ENCODE data around the gene AUTS2.
"Not testable (repeated sequence)": the region's sequence is repeated elsewhere in the genome, so short reads cannot be mapped to it uniquely, and the experiment has no call there.

The AUTS2 gene

GRCh38 chr7:69761290-69761922 is 163.1 kb downstream of the AUTS2 start:
- no peak for DNase-seq (ENCODE audit: low spot score)

GRCh38 chr7:69762821-69763352 is 164.6 kb downstream of the AUTS2 start:
- DNase-seq (ENCODE audit: low spot score) = no peak

- no peak for DNase-seq (ENCODE audit: low spot score)
Measured at GRCh38 chr7:69763513-69763912, 165.2 kb downstream of the AUTS2 start.

- no peak for DNase-seq (ENCODE audit: low spot score)
Measured at GRCh38 chr7:69764147-69764546, 165.9 kb downstream of the AUTS2 start.

DNA sequence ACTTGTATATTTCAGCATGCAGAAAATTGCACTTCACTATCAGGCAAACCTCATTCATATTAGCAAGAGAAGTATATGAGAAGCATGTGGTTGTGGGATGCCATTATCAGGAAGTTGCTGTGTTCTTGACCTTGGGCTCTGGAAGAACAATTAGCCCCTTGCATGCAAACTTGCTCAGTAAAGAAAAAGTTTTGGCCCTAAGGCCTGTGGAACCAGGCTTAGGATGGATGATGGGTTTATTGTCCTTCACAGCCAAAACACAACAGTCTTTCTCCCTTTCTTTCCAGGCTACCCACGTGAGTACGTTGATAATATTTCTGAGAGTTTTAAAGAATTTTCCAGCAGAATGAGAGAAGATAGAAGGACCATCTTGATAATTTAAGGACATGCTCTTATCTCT is 166.4 kb downstream of the AUTS2 start:
- DNase-seq (ENCODE audit: low spot score) = no peak

- DNase-seq (ENCODE audit: low spot score) = no peak
Measured at GRCh38 chr7:69765879-69766278, 167.6 kb downstream of the AUTS2 start.

GRCh38 chr7:69768986-69769595 is 170.8 kb downstream of the AUTS2 start:
- no peak for DNase-seq (ENCODE audit: low spot score)

DNA sequence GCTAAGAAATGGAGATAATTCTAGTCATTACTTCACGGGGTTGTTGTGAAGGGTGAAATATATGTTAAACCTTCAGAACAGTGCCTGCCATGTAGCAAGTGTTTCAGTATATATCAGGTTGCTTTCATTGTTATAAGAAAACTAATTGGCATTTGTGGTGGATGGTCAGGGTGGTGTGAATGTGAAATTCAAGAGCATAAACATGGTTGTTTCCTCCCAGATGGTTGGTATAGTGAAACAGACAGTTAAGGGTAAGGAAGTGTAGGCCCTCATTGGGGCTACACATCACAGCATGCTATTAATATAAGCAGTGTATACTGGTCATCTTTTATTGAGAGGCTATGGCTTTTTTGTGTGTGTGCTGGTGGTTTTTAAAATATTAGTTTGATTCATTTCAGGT is 171.6 kb downstream of the AUTS2 start:
- no peak for DNase-seq (ENCODE audit: low spot score)

- no peak for DNase-seq (ENCODE audit: low spot score)
Measured at GRCh38 chr7:69770613-69771012, 172.3 kb downstream of the AUTS2 start.

GRCh38 chr7:69772718-69773436 is 174.6 kb downstream of the AUTS2 start:
- no peak for DNase-seq (ENCODE audit: low spot score)

- DNase-seq (ENCODE audit: low spot score) = no peak
Measured at GRCh38 chr7:69773535-69774225, 175.4 kb downstream of the AUTS2 start.

- peak; percentile 86 for DNase-seq (ENCODE audit: low spot score)
Measured at GRCh38 chr7:69775231-69775771, 177.0 kb downstream of the AUTS2 start.

GRCh38 chr7:69776611-69777010 is 178.3 kb downstream of the AUTS2 start:
- DNase-seq (ENCODE audit: low spot score) = peak; percentile 26

DNA sequence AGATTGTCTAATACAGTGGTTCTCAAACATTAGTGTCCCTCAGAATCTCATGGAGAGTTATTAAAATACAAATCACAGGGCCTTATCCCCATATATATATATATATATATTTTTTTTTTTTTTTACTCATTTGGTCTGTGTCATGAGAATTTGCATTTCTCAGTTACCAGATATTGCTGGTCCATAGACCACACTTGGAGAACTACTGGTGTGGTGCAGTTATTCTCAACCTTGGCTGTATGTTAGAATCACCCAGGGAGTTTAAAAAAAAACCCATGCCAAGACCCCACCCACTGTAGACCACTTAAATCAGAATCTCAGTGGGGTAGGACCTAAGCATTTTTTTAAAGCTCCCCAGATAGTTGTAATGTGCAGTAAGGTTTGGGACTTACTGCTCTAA is 179.9 kb downstream of the AUTS2 start:
- no peak for DNase-seq (ENCODE audit: low spot score)

DNA sequence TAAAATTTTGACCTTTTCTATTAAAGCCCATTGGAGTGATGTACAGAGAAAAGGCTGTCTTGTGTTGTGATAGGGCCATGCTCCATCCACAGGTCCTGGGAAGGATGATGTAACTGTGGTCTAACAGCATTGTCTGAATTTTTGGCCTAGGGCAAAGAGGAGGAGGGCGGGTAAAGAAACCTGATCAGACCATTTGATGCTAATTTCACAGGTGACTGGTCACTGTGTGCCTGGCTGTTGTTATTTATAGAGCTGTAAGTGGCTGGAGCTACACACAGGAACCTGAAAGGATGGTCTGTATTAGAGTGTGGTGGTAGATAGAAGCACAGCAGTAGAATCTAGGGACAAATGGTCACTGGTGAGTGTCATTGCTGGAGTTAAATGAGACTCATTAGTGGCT is 182.1 kb downstream of the AUTS2 start:
- DNase-seq (ENCODE audit: low spot score) = no peak

- DNase-seq (ENCODE audit: low spot score) = peak; percentile 53
Measured at GRCh38 chr7:69781412-69781846, 183.2 kb downstream of the AUTS2 start.

GRCh38 chr7:69782917-69783684 is 184.8 kb downstream of the AUTS2 start:
- DNase-seq (ENCODE audit: low spot score) = peak; percentile 44

DNA sequence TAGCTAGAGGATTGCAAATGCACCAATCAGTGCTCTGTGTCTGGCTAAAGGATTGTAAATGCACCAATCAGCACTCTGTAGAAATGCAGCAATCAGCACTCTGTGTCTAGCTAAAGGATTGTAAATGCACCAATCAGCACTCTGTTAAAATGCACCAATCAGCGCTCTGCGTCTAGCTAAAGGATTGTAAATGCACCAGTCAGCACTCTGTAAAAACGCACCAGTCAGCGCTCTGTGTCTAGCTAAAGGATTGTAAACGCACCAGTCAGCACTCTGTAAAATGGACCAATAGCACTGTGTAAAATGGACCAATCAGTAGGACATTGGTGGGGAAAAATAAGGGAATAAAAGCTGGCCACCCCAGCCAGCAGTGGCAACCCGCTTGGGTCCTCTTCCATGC is 187.9 kb downstream of the AUTS2 start:
- not testable (repeated sequence) for DNase-seq (ENCODE audit: low spot score)

DNA sequence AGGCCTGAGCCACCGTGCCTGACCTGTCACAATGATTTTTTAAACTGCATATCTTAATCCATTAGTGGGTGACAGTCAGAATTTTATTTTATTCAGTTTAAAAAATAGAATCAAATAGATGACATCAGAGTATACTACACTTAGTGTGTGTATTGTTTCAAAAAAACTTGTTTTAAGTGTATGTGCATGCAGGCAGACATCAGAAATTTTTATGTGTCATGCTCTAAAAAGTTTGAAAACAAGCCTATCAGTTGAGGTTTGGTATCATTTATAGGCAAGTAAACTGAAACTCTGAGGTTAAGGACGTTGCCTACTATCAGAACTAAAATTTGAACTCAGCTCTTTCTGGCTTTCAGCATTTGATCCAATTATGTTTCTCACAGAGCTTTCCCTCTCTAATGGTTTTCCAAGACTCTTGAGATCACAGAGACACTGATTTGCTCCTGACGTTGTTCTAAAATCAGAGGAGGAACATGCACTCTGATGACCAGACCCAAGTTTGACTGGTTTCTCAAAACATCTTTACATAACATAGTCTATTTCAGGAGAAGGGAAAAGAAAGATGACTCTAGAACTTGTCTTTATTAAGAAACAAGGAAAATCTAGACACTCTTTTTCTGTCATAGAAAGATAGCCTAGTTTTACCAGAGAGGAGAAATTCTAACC is 188.6 kb downstream of the AUTS2 start:
- DNase-seq (ENCODE audit: low spot score) = no peak

GRCh38 chr7:69787736-69788431 is 189.6 kb downstream of the AUTS2 start:
- DNase-seq (ENCODE audit: low spot score) = no peak
